Stimulated activated effector memory CD8-positive, alpha-beta T cell treated with anti-CD3 and anti-CD28 coated beads, Interleukin-12 subunit alpha, Interleukin-12 subunit beta, amount 100 ng/mL, for 72 hours (primary cell): ENCODE data around the gene DVL1.
A peak's percentile ranks its signal among the peaks of the same experiment; 100 is the strongest.

ENCODE experiments used
- ATAC-seq: fragments of 150-1000 bp; cut with Tn5 transposase; 2 replicates; pipeline ENCODE4 v1.10.0; 2021
- DNase-seq, 2 donors: peaks; one replicate each; pipeline ENCODE4 v3.0.0; 2021 to 2022; ENCODE audit warnings: low spot score in 2 of 2
- H3K27ac Mint-ChIP-seq: one replicate; pipeline ENCODE4 v1.8.0; 2022; ENCODE audit warnings: mild to moderate bottlenecking, mixed read lengths
- H3K36me3 Mint-ChIP-seq: one replicate; pipeline ENCODE4 v1.8.0; 2022; ENCODE audit warnings: mild to moderate bottlenecking, mixed read lengths
- H3K4me1 Mint-ChIP-seq: one replicate; pipeline ENCODE4 v1.8.0; 2022; ENCODE audit warnings: mixed read lengths
- H3K4me3 Mint-ChIP-seq: one replicate; pipeline ENCODE4 v1.8.0; 2022; ENCODE audit warnings: mild to moderate bottlenecking, mixed read lengths
- H3K9me3 Mint-ChIP-seq: one replicate; pipeline ENCODE4 v1.8.0; 2022; ENCODE audit warnings: mixed read lengths

Gene DVL1

GRCh38 chr1:1353389-1354151, 4.4 kb upstream of the DVL1 start:
- Mint-ChIP-seq H3K27ac (no peak overlapping the region), H3K9me3 (no peaks in the 10 kb centered on the region), H3K4me3 (peak overlapping the region; percentile 18), H3K4me1 (peaks cover 7% of the 10 kb centered on the region), H3K36me3 (no peaks in the 10 kb centered on the region)
- ATAC-seq (no peak), DNase-seq (no peak)

GRCh38 chr1:1352786-1353388, 3.7 kb upstream of the DVL1 start:
- Mint-ChIP-seq H3K4me3 (peak overlapping the region; percentile 61), H3K4me1 (peaks cover 7% of the 10 kb centered on the region), H3K9me3 (no peaks in the 10 kb centered on the region), H3K36me3 (no peaks in the 10 kb centered on the region), H3K27ac (no peak overlapping the region)
- DNase-seq: no peak
- no peak for ATAC-seq

GRCh38 chr1:1351511-1352427, 2.6 kb upstream of the DVL1 start:
- DNase-seq (no peak), ATAC-seq (no peak)
- no peaks in the 10 kb centered on the region for H3K9me3 Mint-ChIP-seq
- peak overlapping the region; percentile 29 for H3K27ac Mint-ChIP-seq
- H3K36me3 Mint-ChIP-seq: no peaks in the 10 kb centered on the region
- peak overlapping the region; percentile 61 for H3K4me3 Mint-ChIP-seq
- H3K4me1 Mint-ChIP-seq: peaks cover 17% of the 10 kb centered on the region

DNA sequence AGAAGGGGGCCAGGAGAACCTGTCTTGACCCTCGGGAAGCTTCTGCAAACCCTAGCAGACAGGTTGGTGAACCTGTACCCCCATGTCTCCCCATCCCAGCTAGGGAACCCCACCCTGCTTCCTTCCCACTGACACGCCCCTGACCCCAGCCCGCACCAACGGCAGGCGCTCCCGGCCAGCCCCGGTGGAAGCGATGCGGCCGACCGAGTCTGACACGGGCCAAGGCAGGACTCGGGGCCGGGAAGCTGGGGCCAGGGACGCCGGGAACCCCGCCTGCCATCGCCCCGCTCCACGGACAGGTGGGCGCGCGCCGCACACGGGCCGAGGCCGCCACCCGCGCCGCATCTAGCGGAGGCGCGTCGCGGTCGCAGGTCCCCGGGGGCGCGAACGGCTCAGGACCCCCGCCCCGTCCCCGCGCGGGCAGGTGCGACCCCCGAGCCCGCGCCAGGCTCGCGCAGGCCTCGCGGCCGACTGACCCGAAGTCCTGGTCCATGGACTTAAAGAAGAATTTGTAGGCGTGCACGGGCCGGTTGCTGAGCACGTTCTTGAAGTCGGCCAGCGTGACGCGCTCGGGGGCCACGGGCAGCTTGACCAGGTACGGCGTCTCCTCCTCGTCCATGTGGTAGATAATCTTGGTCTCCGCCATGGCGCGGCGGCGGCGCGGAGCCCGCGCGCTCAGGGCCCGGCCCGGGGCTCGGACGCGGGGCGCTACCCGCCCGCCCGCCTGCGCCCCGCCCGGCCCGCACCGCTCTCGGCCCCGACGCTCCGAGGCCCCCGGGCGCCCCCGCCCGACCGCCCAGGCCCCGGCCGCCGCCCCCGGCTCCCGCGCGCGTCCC, 580 bp downstream of the DVL1 start:
- Mint-ChIP-seq H3K36me3 (no peaks in the 10 kb centered on the region), H3K27ac (no peak overlapping the region), H3K4me3 (peak overlapping the region; percentile 71), H3K9me3 (no peaks in the 10 kb centered on the region), H3K4me1 (peaks cover 24% of the 10 kb centered on the region)
- DNase-seq (no peak), ATAC-seq (peak; percentile 47)

DNA sequence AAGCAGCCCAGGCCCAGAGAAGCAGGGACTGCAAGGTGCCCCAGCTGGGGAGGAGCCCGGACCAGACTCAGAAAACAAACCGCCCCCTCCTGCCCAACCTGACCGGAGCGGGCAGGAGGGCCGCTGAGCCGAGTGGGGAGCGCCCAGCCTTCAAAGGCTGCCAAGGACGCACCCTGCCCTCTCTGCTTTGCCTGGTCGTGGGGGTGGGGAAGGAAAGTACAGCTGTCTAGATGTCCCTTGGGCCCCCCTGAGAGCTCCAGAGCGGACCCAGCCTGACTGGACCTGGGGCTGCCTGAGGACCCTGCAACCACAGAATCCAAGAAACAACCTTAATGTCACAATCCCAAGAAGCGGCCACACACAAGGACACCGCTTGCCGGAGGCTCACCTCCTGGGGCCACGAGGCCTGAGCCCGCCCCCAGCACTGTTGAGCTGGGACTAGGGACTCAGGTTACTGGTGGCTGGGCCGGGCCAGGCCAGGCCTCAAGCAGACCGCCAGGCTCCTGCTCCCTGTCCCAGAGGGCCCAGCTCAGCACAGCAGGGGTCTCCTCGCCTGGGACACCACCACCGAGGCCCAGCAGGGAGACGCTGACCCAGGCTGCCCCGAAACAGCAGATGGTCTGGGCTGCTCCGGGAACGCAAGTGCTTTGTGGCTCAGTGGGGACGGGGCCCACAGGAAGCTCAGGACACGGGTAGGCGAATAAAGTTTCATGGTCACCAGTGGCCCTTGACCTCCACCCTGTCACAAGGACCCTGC, 1.4 kb downstream of the DVL1 start:
- no peaks in the 10 kb centered on the region for H3K36me3 Mint-ChIP-seq
- H3K4me3 Mint-ChIP-seq: peak overlapping the region; percentile 71
- no peak for ATAC-seq
- DNase-seq: no peak
- peaks cover 24% of the 10 kb centered on the region for H3K4me1 Mint-ChIP-seq
- no peak overlapping the region for H3K27ac Mint-ChIP-seq
- H3K9me3 Mint-ChIP-seq: no peaks in the 10 kb centered on the region

GRCh38 chr1:1347026-1347595, 2.1 kb downstream of the DVL1 start:
- ATAC-seq (no peak), DNase-seq (no peak)
- no peaks in the 10 kb centered on the region for H3K9me3 Mint-ChIP-seq
- H3K4me3 Mint-ChIP-seq: peak overlapping the region; percentile 71
- peaks cover 19% of the 10 kb centered on the region for H3K4me1 Mint-ChIP-seq
- H3K27ac Mint-ChIP-seq: no peak overlapping the region
- no peaks in the 10 kb centered on the region for H3K36me3 Mint-ChIP-seq

- no peaks in the 10 kb centered on the region for H3K9me3 Mint-ChIP-seq
- DNase-seq: no peak
- peaks cover 16% of the 10 kb centered on the region for H3K4me1 Mint-ChIP-seq
- no peak overlapping the region for H3K27ac Mint-ChIP-seq
- H3K36me3 Mint-ChIP-seq: no peaks in the 10 kb centered on the region
- no peak for ATAC-seq
- H3K4me3 Mint-ChIP-seq: peak overlapping the region; percentile 71
Measured at GRCh38 chr1:1346501-1346890, 2.7 kb downstream of the DVL1 start.

GRCh38 chr1:1345860-1346500, 3.2 kb downstream of the DVL1 start:
- H3K9me3 Mint-ChIP-seq: no peaks in the 10 kb centered on the region
- H3K27ac Mint-ChIP-seq: no peak overlapping the region
- peaks cover 21% of the 10 kb centered on the region for H3K4me1 Mint-ChIP-seq
- DNase-seq (no peak), ATAC-seq (no peak)
- no peak overlapping the region for H3K4me3 Mint-ChIP-seq
- no peaks in the 10 kb centered on the region for H3K36me3 Mint-ChIP-seq

DNA sequence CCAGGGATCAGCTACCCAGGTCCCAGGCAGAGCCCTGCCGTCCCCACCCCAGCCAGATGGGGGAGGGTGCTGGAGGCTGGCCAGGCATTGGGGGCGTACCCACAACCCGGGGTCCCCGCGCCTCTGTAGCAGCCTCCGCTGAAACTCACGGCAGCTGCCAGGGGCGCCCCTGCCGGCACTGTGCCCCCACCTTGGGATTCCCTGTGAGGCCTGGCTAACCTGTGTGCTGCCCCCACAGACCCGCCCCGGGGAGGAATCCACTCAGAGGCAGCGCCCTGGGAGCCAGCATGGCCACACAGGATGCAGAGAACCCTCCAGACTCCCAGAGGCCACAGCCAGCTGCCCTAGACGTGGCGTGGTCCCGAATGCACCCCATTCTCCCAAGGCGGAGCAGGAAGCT, 3.8 kb downstream of the DVL1 start:
- no peak for DNase-seq
- H3K9me3 Mint-ChIP-seq: no peaks in the 10 kb centered on the region
- no peak for ATAC-seq
- H3K4me1 Mint-ChIP-seq: peaks cover 23% of the 10 kb centered on the region
- H3K27ac Mint-ChIP-seq: peak overlapping the region; percentile 74
- no peak overlapping the region for H3K4me3 Mint-ChIP-seq
- no peaks in the 10 kb centered on the region for H3K36me3 Mint-ChIP-seq

GRCh38 chr1:1344655-1345361, 4.4 kb downstream of the DVL1 start:
- Mint-ChIP-seq H3K36me3 (no peaks in the 10 kb centered on the region), H3K4me3 (no peak overlapping the region), H3K9me3 (no peaks in the 10 kb centered on the region), H3K4me1 (peaks cover 23% of the 10 kb centered on the region), H3K27ac (peak overlapping the region; percentile 74)
- no peak for DNase-seq
- peak; percentile 76 for ATAC-seq

GRCh38 chr1:1343811-1344421, 5.3 kb downstream of the DVL1 start:
- peak overlapping the region; percentile 74 for H3K27ac Mint-ChIP-seq
- no peaks in the 10 kb centered on the region for H3K9me3 Mint-ChIP-seq
- H3K36me3 Mint-ChIP-seq: no peaks in the 10 kb centered on the region
- ATAC-seq: no peak
- peaks cover 23% of the 10 kb centered on the region for H3K4me1 Mint-ChIP-seq
- no peak overlapping the region for H3K4me3 Mint-ChIP-seq
- DNase-seq: no peak

- no peak overlapping the region for H3K4me3 Mint-ChIP-seq
- DNase-seq (no peak), ATAC-seq (no peak)
- peak overlapping the region; percentile 74 for H3K27ac Mint-ChIP-seq
- peaks cover 23% of the 10 kb centered on the region for H3K4me1 Mint-ChIP-seq
- no peaks in the 10 kb centered on the region for H3K36me3 Mint-ChIP-seq
- no peaks in the 10 kb centered on the region for H3K9me3 Mint-ChIP-seq
Measured at GRCh38 chr1:1342584-1343115, 6.6 kb downstream of the DVL1 start.
